Trophoblast cell (in vitro differentiated cells and primary cell): ENCODE data around the gene NSUN4.

Experiments
- DNase-seq, 2 donors: peaks; one replicate each; pipeline ENCODE4 v3.0.0-alpha.2; 2016
- H2AFZ ChIP-seq: 2 replicates; pipeline ENCODE4 v1.6.1; 2013; ENCODE audit warnings: low read length, moderate library complexity, mild to moderate bottlenecking; ENCODE audit not compliant: insufficient read depth, poor library complexity
- H2AK5ac ChIP-seq: 2 replicates; pipeline ENCODE4 v1.6.1; 2013; ENCODE audit warnings: mild to moderate bottlenecking, low read length
- H2BK120ac ChIP-seq: 2 replicates; pipeline ENCODE4 v1.6.1; 2013; ENCODE audit warnings: low read length, mild to moderate bottlenecking, moderate library complexity; ENCODE audit not compliant: insufficient read depth, poor library complexity
- H2BK12ac ChIP-seq: 2 replicates; pipeline ENCODE4 v1.6.1; 2013; ENCODE audit warnings: mild to moderate bottlenecking, low read length, moderate library complexity
- H2BK5ac ChIP-seq: 2 replicates; pipeline ENCODE4 v1.6.1; 2013; ENCODE audit warnings: low read length, low read depth, moderate library complexity, mild to moderate bottlenecking; ENCODE audit not compliant: poor library complexity
- H3K14ac ChIP-seq: 2 replicates; pipeline ENCODE4 v1.6.1; 2013; ENCODE audit warnings: mild to moderate bottlenecking, low read length
- H3K18ac ChIP-seq: 2 replicates; pipeline ENCODE4 v1.6.1; 2013; ENCODE audit warnings: mild to moderate bottlenecking, low read length
- H3K23ac ChIP-seq: 2 replicates; pipeline ENCODE4 v1.6.1; 2013; ENCODE audit warnings: low read length
- H3K27ac ChIP-seq: 2 replicates; pipeline ENCODE4 v1.5.1; 2013; ENCODE audit warnings: low read depth, mild to moderate bottlenecking, inconsistent platforms, low read length, moderate library complexity
- H3K27me3 ChIP-seq: 2 replicates; pipeline ENCODE4 v1.6.1; 2013; ENCODE audit warnings: inconsistent platforms, mild to moderate bottlenecking, low read length, moderate library complexity; ENCODE audit not compliant: insufficient read depth
- H3K36me3 ChIP-seq, 2 experiments: 1 replicate in 1 of 2; 2 replicates in 1 of 2; pipeline ENCODE4 v1.6.1; 2013; ENCODE audit warnings: low read length in 2 of 2, mild to moderate bottlenecking in 2 of 2, moderate library complexity in 1 of 2; ENCODE audit not compliant: insufficient read depth in 2 of 2, control insufficient read depth in 1 of 2
- H3K4ac ChIP-seq: 2 replicates; pipeline ENCODE4 v1.6.1; 2013; ENCODE audit warnings: low read depth, mild to moderate bottlenecking, low read length, moderate library complexity
- H3K4me1 ChIP-seq, 2 experiments: 1 replicate in 1 of 2; 2 replicates in 1 of 2; pipeline ENCODE4 v1.6.1; 2013; ENCODE audit warnings: low read length in 2 of 2, mild to moderate bottlenecking in 2 of 2, moderate library complexity in 1 of 2; ENCODE audit not compliant: insufficient read depth in 2 of 2, control insufficient read depth in 1 of 2
- H3K4me2 ChIP-seq: 2 replicates; pipeline ENCODE4 v1.6.1; 2013; ENCODE audit warnings: inconsistent platforms, mild to moderate bottlenecking, low read length, moderate library complexity
- H3K4me3 ChIP-seq: 2 replicates; pipeline ENCODE4 v1.5.1; 2013; ENCODE audit warnings: mild to moderate bottlenecking, low read depth, low read length, inconsistent platforms
- H3K79me1 ChIP-seq: one replicate; pipeline ENCODE4 v1.6.1; 2013; ENCODE audit warnings: low read length
- H3K79me2 ChIP-seq: 2 replicates; pipeline ENCODE4 v1.6.1; 2013; ENCODE audit warnings: low read length, mild to moderate bottlenecking; ENCODE audit not compliant: control insufficient read depth, insufficient read depth, poor library complexity
- H3K9ac ChIP-seq: 2 replicates; pipeline ENCODE4 v1.6.1; 2013; ENCODE audit warnings: mild to moderate bottlenecking, low read length
- H3K9me3 ChIP-seq: 2 replicates; pipeline ENCODE4 v1.6.1; 2013; ENCODE audit warnings: low read depth, mild to moderate bottlenecking, control low read depth, inconsistent platforms, low read length; ENCODE audit not compliant: insufficient read depth
- H4K12ac ChIP-seq: 2 replicates; pipeline ENCODE4 v1.6.1; 2013; ENCODE audit warnings: low read depth, mild to moderate bottlenecking, low read length, moderate library complexity
- H4K8ac ChIP-seq: 2 replicates; pipeline ENCODE4 v1.6.1; 2013; ENCODE audit warnings: low read depth, mild to moderate bottlenecking, low read length, moderate library complexity
- H4K91ac ChIP-seq: one replicate; pipeline ENCODE4 v1.6.1; 2013; ENCODE audit warnings: low read depth, mild to moderate bottlenecking, low read length, moderate library complexity
- WGBS: extraction: QIAGEN DNeasy Blood & Tissue Kit; methylation state at CpG from one replicate; pipeline ENCODE4 v1.1.7; 2013; ENCODE audit warnings: missing lambda C conversion rate; ENCODE audit not compliant: insufficient read length, insufficient coverage; ENCODE audit errors: extremely low coverage; 5-methylcytosine and 5-hydroxymethylcytosine counted together

The NSUN4 gene

DNA sequence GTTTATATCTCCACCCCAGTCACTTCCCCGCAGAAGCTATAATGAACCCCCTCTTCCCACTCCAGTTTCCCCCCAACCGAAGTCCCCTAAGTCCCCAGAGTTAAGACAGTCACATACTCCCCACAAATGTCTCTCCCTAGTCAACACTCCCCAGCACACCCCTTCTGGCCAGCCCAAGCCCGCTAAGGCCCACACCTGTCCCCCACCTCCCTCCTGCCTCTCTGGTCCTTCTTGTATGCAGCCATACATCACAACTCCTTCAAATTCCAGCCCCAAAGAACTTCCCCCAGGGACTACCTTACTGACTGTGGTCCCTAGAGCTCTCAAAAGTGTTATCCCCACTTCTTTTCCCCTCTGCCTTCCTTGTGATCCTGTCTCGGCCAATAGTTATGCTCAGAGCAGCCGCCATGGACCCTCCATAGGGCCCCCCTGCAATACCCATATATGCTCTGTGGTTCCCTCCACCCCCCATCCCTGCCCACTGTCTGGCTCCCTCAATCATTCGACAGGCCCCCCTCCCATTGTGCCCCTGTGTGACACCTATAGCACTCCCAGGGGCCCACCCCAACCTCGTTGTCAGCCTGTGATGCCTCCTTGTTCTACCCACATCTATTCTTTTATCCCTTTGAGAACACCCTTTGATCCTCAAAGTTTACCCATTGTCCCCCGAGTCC, 2.2 kb downstream of the NSUN4 start:
- H4K91ac ChIP-seq = no peak overlapping the region

DNA sequence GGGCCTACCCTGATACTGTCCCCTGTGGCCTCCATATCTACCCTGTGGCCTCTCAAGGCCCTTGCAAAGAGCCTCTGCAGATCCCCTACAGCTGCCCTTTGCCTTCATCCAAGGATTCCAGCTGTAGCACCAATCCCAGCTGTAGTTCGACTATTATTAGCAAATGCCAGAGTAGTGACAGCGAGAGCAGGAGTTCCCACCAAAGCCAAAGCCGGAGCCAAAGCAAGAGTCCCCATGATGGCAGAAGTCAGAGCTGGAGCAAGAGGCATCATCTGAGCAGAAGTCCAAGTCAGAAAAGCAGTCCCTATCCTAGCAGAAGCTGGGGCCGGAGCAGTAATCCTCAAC, 2.7 kb downstream of the NSUN4 start:
- H3K4me3 ChIP-seq = no peak overlapping the region
- no peak overlapping the region for H3K4me2 ChIP-seq
- H2AK5ac ChIP-seq = no peak overlapping the region
- H3K9ac ChIP-seq = no peak overlapping the region
- H3K4me1 ChIP-seq = peaks cover 10 to 11% of the 10 kb centered on the region in 2 experiments
- H3K79me2 ChIP-seq = peaks cover 4% of the 10 kb centered on the region
- no peaks in the 10 kb centered on the region for H3K9me3 ChIP-seq
- H3K27me3 ChIP-seq = no peaks in the 10 kb centered on the region
- H3K36me3 ChIP-seq = peaks cover 27 to 33% of the 10 kb centered on the region in 2 experiments
- H3K27ac ChIP-seq = no peak overlapping the region
- H4K12ac ChIP-seq = no peak overlapping the region
- no peak overlapping the region for H4K8ac ChIP-seq
- H3K23ac ChIP-seq = no peak overlapping the region
- no peak overlapping the region for H2BK120ac ChIP-seq
- no peak overlapping the region for H3K18ac ChIP-seq
- no peak overlapping the region for H2AFZ ChIP-seq
- H3K14ac ChIP-seq = no peak overlapping the region
- WGBS = no CpG with 5 or more reads among the region's 4 CpGs
- no peak overlapping the region for H2BK12ac ChIP-seq
- H3K79me1 ChIP-seq = peaks cover 14% of the 10 kb centered on the region
- no peak overlapping the region for H3K4ac ChIP-seq
- no peak overlapping the region for H4K91ac ChIP-seq
- no peak for DNase-seq
- no peak overlapping the region for H2BK5ac ChIP-seq

More for the DNA sequence above, 2.2 kb downstream of the NSUN4 start:
- Histone ChIP-seq H3K18ac (no peak overlapping the region), H4K12ac (no peak overlapping the region), H2BK5ac (no peak overlapping the region), H3K79me2 (peaks cover 4% of the 10 kb centered on the region), H2BK12ac (no peak overlapping the region), H3K27ac (no peak overlapping the region), H3K23ac (no peak overlapping the region), H3K9me3 (no peaks in the 10 kb centered on the region), H2AFZ (no peak overlapping the region), H3K27me3 (no peaks in the 10 kb centered on the region), H2AK5ac (no peak overlapping the region), H2BK120ac (no peak overlapping the region), H3K14ac (no peak overlapping the region), H3K4me2 (no peak overlapping the region), H3K9ac (no peak overlapping the region), H3K79me1 (peaks cover 14% of the 10 kb centered on the region), H4K8ac (no peak overlapping the region), H3K36me3 (peaks cover 27 to 31% of the 10 kb centered on the region in 2 experiments), H3K4me3 (no peak overlapping the region), H3K4ac (no peak overlapping the region), H3K4me1 (peaks cover 10 to 11% of the 10 kb centered on the region in 2 experiments)
- WGBS = no CpG with 5 or more reads among the region's 8 CpGs
- DNase-seq = no peak

DNA sequence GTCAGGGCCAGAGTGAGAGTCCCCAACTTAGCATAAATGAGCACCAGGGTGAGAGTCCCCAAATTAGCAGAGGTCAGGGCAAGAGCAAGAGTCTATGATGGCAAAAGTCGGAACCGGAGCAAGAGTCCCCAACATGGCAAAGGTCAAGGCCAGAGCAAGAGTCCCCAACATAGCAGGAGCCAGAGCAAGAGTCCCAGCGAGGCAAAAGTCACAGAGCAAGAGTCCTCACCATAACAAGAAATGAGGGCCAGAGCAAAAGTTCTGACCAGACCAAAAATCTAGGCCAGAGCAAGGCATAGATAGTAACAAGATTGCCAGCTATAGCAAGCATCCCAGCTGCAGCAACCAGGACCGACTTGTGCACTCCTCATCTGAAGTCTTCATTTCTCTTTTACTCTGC, 3.1 kb downstream of the NSUN4 start:
- peaks cover 14% of the 10 kb centered on the region for H3K79me1 ChIP-seq
- no peak overlapping the region for H2BK12ac ChIP-seq
- H3K4me1 ChIP-seq = peaks cover 10 to 11% of the 10 kb centered on the region in 2 experiments
- no peak overlapping the region for H3K23ac ChIP-seq
- H2AK5ac ChIP-seq = no peak overlapping the region
- H3K27ac ChIP-seq = no peak overlapping the region
- no peak overlapping the region for H4K12ac ChIP-seq
- no peak overlapping the region for H3K9ac ChIP-seq
- H3K18ac ChIP-seq = no peak overlapping the region
- H3K4me2 ChIP-seq = no peak overlapping the region
- H3K79me2 ChIP-seq = peaks cover 4% of the 10 kb centered on the region
- no peak overlapping the region for H2BK5ac ChIP-seq
- no peak overlapping the region for H3K14ac ChIP-seq
- H4K8ac ChIP-seq = no peak overlapping the region
- H3K4ac ChIP-seq = no peak overlapping the region
- no peak overlapping the region for H2BK120ac ChIP-seq
- no peaks in the 10 kb centered on the region for H3K9me3 ChIP-seq
- H3K27me3 ChIP-seq = no peaks in the 10 kb centered on the region
- H3K4me3 ChIP-seq = no peak overlapping the region
- H3K36me3 ChIP-seq = peaks cover 28 to 33% of the 10 kb centered on the region in 2 experiments
- no CpG with 5 or more reads among the region's 4 CpGs for WGBS
- no peak overlapping the region for H4K91ac ChIP-seq
- no peak overlapping the region for H2AFZ ChIP-seq
- no peak for DNase-seq

DNA sequence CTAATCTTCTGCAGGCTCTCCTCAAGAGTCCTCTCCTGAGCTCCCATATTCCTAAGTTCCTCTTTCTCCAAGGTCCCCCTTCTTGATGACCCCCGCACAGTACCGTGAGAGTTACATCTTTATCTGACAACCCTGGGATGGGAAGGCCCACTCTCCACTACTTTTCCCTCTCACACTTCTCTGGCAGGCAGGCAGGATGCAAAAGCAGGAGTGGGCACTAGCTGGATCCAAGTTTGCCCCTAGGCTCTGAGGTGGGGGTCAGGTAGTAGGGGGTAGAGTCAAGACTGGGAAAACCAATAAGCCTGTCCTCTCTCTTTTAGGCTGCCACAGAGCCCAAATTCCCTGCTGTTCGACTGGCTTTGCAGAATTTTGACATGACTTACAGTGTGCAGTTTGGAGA, 3.9 kb downstream of the NSUN4 start:
- Histone ChIP-seq H2BK120ac (no peak overlapping the region), H3K14ac (no peak overlapping the region), H3K4ac (no peak overlapping the region), H3K9me3 (no peaks in the 10 kb centered on the region), H4K91ac (no peak overlapping the region), H3K9ac (no peak overlapping the region), H2BK5ac (no peak overlapping the region), H3K18ac (no peak overlapping the region), H2AK5ac (no peak overlapping the region), H3K79me2 (peaks cover 4% of the 10 kb centered on the region), H3K27me3 (no peaks in the 10 kb centered on the region), H2BK12ac (no peak overlapping the region), H4K8ac (no peak overlapping the region), H3K23ac (no peak overlapping the region), H3K4me3 (no peak overlapping the region), H4K12ac (no peak overlapping the region), H3K36me3 (peaks cover 33 to 36% of the 10 kb centered on the region in 2 experiments), H2AFZ (no peak overlapping the region), H3K4me1 (peaks cover 9 to 11% of the 10 kb centered on the region in 2 experiments), H3K4me2 (no peak overlapping the region), H3K79me1 (peaks cover 14% of the 10 kb centered on the region), H3K27ac (no peak overlapping the region)
- no peak for DNase-seq
- no CpG with 5 or more reads among the region's 3 CpGs for WGBS
